SK-N-MC (cell line): ENCODE measurements around the gene DVL3.

Source experiments
- EZH2 ChIP-seq: fragments of 200-600 bp; sonication (generic); IDR thresholded peaks from one replicate; pipeline ENCODE4 v1.6.1; 2017; ENCODE audit warnings: antibody characterized with exemption
- POLR2AphosphoS5 ChIP-seq: IDR thresholded peaks from 2 replicates; pipeline ENCODE4 v1.6.1; 2012; ENCODE audit warnings: mild to moderate bottlenecking, low read depth, low read length, borderline replicate concordance

DNA sequence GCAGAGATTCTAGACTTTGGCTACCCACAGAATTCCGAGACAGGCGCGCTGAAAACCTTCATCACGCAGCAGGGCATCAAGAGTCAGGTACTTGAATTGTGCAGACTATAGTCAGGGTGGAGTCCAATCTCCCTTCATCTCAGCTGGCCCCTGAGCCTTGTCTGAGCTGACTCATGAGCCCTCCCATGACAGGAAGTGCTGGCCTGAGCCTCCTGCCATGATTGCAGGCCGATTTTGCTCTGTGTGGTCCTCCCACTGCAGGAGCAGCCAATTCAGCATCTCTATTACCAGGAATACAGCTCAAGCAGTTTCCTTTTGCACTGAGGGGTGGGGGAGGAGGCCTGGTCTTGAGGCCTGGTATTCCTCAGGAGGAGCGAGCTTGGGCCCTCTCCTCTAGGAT is 25.0 kb downstream of the DVL3 start:
- TF ChIP-seq POLR2AphosphoS5 (no peak), EZH2 (no peak)
